ENCODE data around the gene EXOC6B. TPM values are rescaled to one million over a fixed set of nuclear protein-coding genes. Genes with fewer than 3 reads are reported as not detected.

Gene EXOC6B
- total RNA-seq, 3 donors from 2014 or later = 6.5 to 7.3 (median 6.8) TPM

DNA sequence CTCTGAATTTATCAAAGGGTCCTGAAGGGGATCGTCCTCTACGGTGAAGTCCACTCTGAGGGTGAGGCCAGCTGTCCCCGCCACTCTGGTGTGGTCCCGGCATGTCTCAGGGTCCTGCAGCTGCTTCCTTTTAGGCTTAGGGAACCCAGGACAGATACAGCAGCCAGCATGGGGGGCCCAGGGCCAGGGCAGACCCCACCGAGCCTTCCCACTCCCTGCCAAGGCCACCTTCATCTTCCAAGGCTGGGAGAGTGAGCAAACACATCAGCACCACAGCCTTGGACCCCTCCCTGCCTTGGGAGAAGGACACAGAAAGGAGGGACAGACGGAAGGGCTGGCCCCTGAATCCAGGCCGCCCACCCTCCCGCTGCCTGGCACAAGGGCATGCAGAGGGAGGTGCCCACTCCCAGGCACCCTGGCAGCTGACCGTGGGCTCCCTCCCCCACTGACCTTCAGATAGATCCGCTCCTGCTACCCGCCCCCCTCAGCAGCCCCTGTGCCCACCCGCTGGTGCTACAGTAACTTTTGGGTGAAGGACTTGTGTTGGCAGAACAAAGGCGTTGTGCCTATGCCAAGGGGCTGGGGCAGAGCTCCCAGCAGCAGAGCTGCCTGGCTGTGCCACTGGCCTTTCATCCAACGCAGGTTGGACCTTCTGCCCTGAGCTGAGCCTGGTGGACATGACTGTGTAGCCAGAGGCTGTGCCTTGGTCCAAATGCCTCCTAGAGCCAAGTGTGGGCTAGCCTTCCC, 685.8 kb downstream of the EXOC6B start:
- no peak for ATAC-seq
- Mint-ChIP-seq H3K4me3 (no peak overlapping the region), H3K36me3 (ENCODE audit: insufficient read depth) (no peaks in the 10 kb centered on the region), H3K27me3 (ENCODE audit: low read depth) (peaks cover 21% of the 10 kb centered on the region), H3K4me1 (ENCODE audit: low read depth) (peaks cover 8% of the 10 kb centered on the region), H3K9me3 (no peaks in the 10 kb centered on the region)
- peak; percentile 1 for DNase-seq

DNA sequence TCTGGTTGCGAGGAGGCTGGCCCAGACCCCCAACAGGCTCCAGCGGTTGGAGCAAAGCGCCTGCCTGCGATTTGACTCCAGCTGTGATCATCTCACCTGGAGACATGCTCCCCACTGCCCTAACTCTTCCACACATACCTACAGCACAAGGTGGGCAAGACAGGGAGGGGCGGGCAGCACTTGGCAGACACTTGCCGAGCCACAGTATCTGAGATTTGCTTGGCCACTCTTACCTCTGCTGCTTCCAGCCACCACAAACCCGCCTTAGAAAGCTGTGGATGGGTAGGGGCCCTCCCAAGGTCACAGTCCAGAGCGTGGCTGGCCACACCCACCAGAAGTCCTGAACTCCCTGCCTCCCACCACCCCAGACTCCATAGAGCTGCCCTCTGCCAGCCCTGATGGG, 686.4 kb downstream of the EXOC6B start:
- ATAC-seq = no peak
- H3K27me3 Mint-ChIP-seq (ENCODE audit: low read depth) = peaks cover 19% of the 10 kb centered on the region

GRCh38 chr2:72138921-72139381, 686.9 kb downstream of the EXOC6B start:
- Mint-ChIP-seq H3K4me1 (ENCODE audit: low read depth) (peaks cover 5% of the 10 kb centered on the region), H3K9me3 (no peaks in the 10 kb centered on the region), H3K36me3 (ENCODE audit: insufficient read depth) (no peaks in the 10 kb centered on the region), H3K27me3 (ENCODE audit: low read depth) (peaks cover 16% of the 10 kb centered on the region), H3K4me3 (no peak overlapping the region)
- ATAC-seq (no peak), DNase-seq (peak; percentile 4)

More for the DNA sequence above, 686.4 kb downstream of the EXOC6B start:
- DNase-seq = peak; percentile 0
- H3K4me3 Mint-ChIP-seq = no peak overlapping the region
- H3K9me3 Mint-ChIP-seq = no peaks in the 10 kb centered on the region
- peaks cover 8% of the 10 kb centered on the region for H3K4me1 Mint-ChIP-seq (ENCODE audit: low read depth)
- no peaks in the 10 kb centered on the region for H3K36me3 Mint-ChIP-seq (ENCODE audit: insufficient read depth)

- Mint-ChIP-seq H3K36me3 (ENCODE audit: insufficient read depth) (no peaks in the 10 kb centered on the region), H3K9me3 (no peaks in the 10 kb centered on the region), H3K4me1 (ENCODE audit: low read depth) (no peaks in the 10 kb centered on the region), H3K4me3 (no peak overlapping the region), H3K27me3 (ENCODE audit: low read depth) (peaks cover 10% of the 10 kb centered on the region)
- DNase-seq = no peak
- peak in 1 of 2 donors; percentile 5 for ATAC-seq
These were observed 687.6 kb downstream of the EXOC6B start for GRCh38 chr2:72138011-72138881.

- ATAC-seq (peak; percentile 71 to 73), DNase-seq (peak; percentile 54)
- H3K27me3 Mint-ChIP-seq (ENCODE audit: low read depth) = peaks cover 8% of the 10 kb centered on the region
- H3K4me1 Mint-ChIP-seq (ENCODE audit: low read depth) = no peaks in the 10 kb centered on the region
- H3K9me3 Mint-ChIP-seq = no peaks in the 10 kb centered on the region
- no peaks in the 10 kb centered on the region for H3K36me3 Mint-ChIP-seq (ENCODE audit: insufficient read depth)
- no peak overlapping the region for H3K4me3 Mint-ChIP-seq
These were observed 688.3 kb downstream of the EXOC6B start for GRCh38 chr2:72137498-72138010.

GRCh38 chr2:72136933-72137497, 688.8 kb downstream of the EXOC6B start:
- ATAC-seq (no peak), DNase-seq (no peak)
- Mint-ChIP-seq H3K4me3 (no peak overlapping the region), H3K4me1 (ENCODE audit: low read depth) (no peaks in the 10 kb centered on the region), H3K36me3 (ENCODE audit: insufficient read depth) (no peaks in the 10 kb centered on the region), H3K9me3 (no peaks in the 10 kb centered on the region), H3K27me3 (ENCODE audit: low read depth) (peaks cover 2% of the 10 kb centered on the region)

GRCh38 chr2:72136331-72136730, 689.5 kb downstream of the EXOC6B start:
- ATAC-seq = no peak
- Mint-ChIP-seq H3K4me3 (no peak overlapping the region), H3K4me1 (ENCODE audit: low read depth) (no peaks in the 10 kb centered on the region), H3K9me3 (no peaks in the 10 kb centered on the region), H3K36me3 (ENCODE audit: insufficient read depth) (no peaks in the 10 kb centered on the region), H3K27me3 (ENCODE audit: low read depth) (no peaks in the 10 kb centered on the region)
- no peak for DNase-seq

GRCh38 chr2:72135921-72136320, 689.9 kb downstream of the EXOC6B start:
- Mint-ChIP-seq H3K4me1 (ENCODE audit: low read depth) (no peaks in the 10 kb centered on the region), H3K27me3 (ENCODE audit: low read depth) (no peaks in the 10 kb centered on the region), H3K36me3 (ENCODE audit: insufficient read depth) (no peaks in the 10 kb centered on the region), H3K9me3 (no peaks in the 10 kb centered on the region), H3K4me3 (no peak overlapping the region)
- DNase-seq = no peak
- ATAC-seq = no peak

GRCh38 chr2:72134997-72135800, 690.6 kb downstream of the EXOC6B start:
- Mint-ChIP-seq H3K4me3 (no peak overlapping the region), H3K4me1 (ENCODE audit: low read depth) (no peaks in the 10 kb centered on the region), H3K36me3 (ENCODE audit: insufficient read depth) (no peaks in the 10 kb centered on the region), H3K27me3 (ENCODE audit: low read depth) (peaks cover 4% of the 10 kb centered on the region), H3K9me3 (no peaks in the 10 kb centered on the region)
- ATAC-seq (no peak), DNase-seq (no peak)

GRCh38 chr2:72134408-72134996, 691.3 kb downstream of the EXOC6B start:
- no peak overlapping the region for H3K4me3 Mint-ChIP-seq
- H3K36me3 Mint-ChIP-seq (ENCODE audit: insufficient read depth) = no peaks in the 10 kb centered on the region
- DNase-seq = no peak
- no peaks in the 10 kb centered on the region for H3K9me3 Mint-ChIP-seq
- ATAC-seq = no peak
- peaks cover 8% of the 10 kb centered on the region for H3K27me3 Mint-ChIP-seq (ENCODE audit: low read depth)
- no peaks in the 10 kb centered on the region for H3K4me1 Mint-ChIP-seq (ENCODE audit: low read depth)

GRCh38 chr2:72133721-72134407, 692.0 kb downstream of the EXOC6B start:
- H3K9me3 Mint-ChIP-seq = no peaks in the 10 kb centered on the region
- H3K4me1 Mint-ChIP-seq (ENCODE audit: low read depth) = no peaks in the 10 kb centered on the region
- ATAC-seq = no peak
- no peak for DNase-seq
- no peak overlapping the region for H3K4me3 Mint-ChIP-seq
- no peaks in the 10 kb centered on the region for H3K36me3 Mint-ChIP-seq (ENCODE audit: insufficient read depth)
- peaks cover 8% of the 10 kb centered on the region for H3K27me3 Mint-ChIP-seq (ENCODE audit: low read depth)

DNA sequence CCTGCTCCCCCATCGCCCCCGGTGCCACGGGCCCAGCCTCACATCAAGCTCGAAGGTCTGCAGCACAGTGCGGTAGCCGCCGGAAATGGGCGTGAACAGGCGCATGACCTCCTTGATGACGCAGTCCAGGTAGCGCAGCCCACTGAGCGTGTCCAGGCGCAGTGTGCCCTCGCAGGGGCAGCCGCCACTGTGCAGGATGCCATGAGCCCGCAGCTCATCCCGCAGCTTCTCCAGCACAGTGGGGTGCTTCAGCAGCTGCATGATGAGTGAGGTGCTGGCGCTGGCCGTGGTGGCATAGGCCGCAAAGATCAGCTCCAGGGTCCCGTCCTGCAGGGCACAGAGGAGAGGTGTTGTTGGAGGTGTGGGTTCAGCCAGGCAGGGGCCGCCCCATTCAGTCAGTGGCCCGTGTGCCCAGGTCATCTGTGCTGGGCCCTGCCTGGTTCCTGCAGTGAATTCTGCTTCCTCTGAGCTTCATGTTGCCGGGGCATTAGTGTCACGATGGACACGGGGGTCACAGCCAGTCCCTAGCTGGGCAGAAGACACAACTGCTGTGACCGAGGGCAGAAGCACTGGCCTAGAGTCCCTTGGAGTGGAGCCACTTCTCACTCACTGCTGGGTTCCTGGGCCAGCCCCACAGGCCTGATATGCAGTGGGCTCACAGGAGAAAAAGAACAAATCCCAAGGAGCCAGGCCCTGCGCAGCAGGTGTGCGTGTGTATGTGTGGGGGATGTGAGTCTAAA, 692.7 kb downstream of the EXOC6B start:
- H3K4me1 Mint-ChIP-seq (ENCODE audit: low read depth) = no peaks in the 10 kb centered on the region
- DNase-seq (no peak), ATAC-seq (no peak)
- no peaks in the 10 kb centered on the region for H3K36me3 Mint-ChIP-seq (ENCODE audit: insufficient read depth)
- H3K27me3 Mint-ChIP-seq (ENCODE audit: low read depth) = peaks cover 8% of the 10 kb centered on the region
- H3K4me3 Mint-ChIP-seq = no peak overlapping the region
- H3K9me3 Mint-ChIP-seq = no peaks in the 10 kb centered on the region

All from activated T-cell treated with anti-CD3 and anti-CD28 coated beads, Interleukin-2, amount 50 U/mL, for 4 hours (primary cell).